ENCODE measurements around the gene RGS11. TPM values are rescaled to one million over a fixed set of nuclear protein-coding genes. Genes with fewer than 3 reads are reported as not detected.

The RGS11 gene
- 12.5 TPM for total RNA-seq
- long read RNA-seq, transcript RGS11-204 (17 exons, 2,390 nt), result major isoform, 6 of 40 reads
- long read RNA-seq, partial matches to known transcripts, result 18 of 40 reads
- long read RNA-seq, other reads (novel, unspliced or antisense), result 13 of 40 reads

DNA sequence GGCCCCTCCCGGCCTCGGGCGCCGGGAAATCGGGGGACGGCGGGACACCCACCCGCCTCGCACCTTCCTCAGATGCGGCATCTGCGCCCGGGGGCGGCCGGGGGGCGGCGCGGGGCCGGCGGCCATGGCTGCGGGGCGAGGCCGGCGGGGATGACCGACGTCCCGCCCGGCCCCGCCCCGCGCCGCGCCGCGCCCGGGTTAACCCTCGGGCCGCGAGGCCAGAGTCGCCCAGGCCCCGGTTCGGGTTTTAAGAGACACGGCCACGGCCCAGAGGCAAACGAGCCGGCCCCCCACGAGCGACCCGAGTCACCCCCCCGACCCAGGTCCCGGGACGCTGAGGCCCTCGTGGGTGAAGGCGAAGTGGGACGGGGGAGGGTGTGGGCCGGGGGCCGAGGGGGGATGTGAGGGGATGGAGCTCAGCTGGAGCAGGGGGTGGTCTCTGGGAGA lies at the start of gene RGS11:
Gene RGS11, minus strand, starts transcription at position 159 of the 447 bp plus-strand sequence. Its CDS starts 33 bp downstream, at position 126.
- intact Hi-C loops (cut with DNase I), result no loop called here
- peak; percentile 55 for ATAC-seq (ENCODE audit: poor library complexity)
- DNase-seq, result no peak

DNA sequence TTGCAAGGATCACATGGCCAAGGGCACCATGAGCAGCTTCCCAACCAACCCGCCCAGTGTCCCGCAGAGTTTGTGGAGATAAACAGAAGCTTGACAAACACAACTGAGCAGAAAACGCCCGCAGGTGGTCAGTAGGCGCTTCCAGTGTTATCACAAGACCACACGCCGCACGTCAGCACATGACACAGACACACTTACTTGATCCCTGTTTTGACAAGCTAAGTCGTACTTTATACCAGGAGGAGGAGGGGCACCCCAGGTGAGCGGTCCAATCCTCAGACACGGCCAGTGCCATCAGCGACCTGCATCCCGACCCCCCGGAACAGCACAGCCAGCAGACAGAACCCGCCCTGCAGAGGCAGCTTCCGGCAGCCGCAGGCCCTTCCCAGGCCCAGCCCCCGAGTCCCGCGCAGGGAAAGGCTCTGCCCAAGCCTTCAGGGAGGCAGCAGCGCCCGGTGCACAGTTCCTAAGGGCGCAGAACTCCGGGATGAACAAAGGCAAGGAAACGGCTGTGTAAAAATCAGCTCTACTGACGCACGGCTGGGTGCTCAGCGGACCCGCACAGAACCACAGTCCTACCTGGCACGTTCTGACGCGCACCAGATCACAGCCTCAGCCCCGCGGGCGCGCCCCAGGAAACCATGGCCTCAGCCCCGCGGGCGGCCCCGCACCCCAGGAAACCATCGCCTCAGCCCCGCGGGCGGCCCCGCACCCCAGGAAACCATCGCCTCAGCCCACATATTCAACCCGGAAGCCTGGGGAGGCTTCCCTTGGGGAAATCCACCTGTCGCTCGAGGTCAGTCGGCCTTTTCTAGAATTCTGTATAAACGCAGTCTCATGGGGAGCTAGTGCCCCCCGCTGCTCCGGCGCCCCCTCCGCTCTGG lies 48.9 kb upstream of the RGS11 start:
- DNase-seq (peak; percentile 53), ATAC-seq (ENCODE audit: poor library complexity) (peak; percentile 10)
- intact Hi-C loops (cut with DNase I), result no loop called here

DNA sequence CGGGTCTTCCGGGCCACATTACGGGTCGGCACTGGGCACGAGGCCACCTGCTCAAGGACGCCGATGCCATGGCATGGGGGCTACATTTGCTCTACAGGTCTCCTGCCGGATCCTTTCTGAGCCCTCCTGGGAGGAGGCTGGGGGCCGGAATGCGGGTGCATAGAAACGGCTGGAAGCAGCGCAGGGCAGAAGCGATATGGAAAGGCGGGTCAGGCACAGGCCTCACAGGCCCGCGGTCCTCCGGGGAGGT lies 48.4 kb upstream of the RGS11 start:
- DNase-seq (no peak), ATAC-seq (ENCODE audit: poor library complexity) (no peak)
- intact Hi-C loops (cut with DNase I), result no loop called here

DNA sequence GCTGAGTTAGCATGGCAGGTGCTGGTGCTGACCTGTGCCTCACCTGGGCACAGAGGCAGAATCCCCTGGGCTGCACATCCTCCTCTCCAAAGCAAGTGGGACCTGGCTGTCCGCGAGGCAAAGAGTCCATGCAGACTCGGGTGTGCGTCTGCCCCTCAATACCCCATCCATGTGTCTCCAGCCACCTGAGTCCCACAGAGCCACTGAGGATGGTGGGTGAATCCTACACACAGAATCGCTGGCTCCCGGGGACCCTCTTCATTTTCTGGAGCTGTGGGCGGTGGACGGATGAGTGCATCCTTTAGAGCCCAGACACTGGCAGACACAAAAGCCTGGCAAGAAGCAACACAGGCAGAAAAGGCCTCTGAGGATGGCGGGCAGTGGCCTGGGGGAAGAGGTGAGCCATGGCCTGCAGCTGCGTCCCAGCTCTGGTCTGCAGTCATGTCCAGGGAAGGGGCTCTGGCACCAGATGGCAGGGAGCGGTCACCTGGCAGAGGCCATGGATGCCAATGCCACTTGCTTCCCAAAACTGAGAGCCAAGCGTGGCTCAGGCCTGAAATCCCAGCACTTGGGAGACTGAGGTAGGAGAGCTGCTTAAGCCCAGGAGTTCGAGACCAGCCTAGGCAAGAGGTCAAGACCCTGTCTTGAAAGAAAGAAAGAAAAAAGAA lies 46.9 kb upstream of the RGS11 start:
- intact Hi-C loops (cut with DNase I), result no loop called here
- no peak for ATAC-seq (ENCODE audit: poor library complexity)
- DNase-seq, result no peak

DNA sequence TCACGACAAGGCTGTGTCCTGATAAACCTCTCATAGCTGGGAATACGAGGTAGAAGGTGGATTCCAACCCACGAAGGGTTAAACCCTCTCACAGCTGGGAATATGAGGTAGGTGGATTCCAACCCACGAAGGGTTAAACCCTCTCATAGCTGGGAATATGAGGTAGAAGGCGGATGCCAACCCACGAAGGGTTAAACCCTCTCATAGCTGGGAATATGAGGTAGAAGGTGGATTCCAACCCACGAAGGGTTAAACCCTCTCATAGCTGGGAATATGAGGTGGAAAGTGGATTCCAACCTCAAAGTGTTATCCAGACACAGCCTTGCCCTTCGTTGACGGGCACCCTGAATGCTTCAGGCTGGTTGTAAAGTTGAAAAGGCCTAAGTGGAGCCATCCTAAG lies 45.8 kb upstream of the RGS11 start:
- ATAC-seq (ENCODE audit: poor library complexity), result no peak
- DNase-seq, result no peak
- intact Hi-C loops (cut with DNase I), result no loop called here

DNA sequence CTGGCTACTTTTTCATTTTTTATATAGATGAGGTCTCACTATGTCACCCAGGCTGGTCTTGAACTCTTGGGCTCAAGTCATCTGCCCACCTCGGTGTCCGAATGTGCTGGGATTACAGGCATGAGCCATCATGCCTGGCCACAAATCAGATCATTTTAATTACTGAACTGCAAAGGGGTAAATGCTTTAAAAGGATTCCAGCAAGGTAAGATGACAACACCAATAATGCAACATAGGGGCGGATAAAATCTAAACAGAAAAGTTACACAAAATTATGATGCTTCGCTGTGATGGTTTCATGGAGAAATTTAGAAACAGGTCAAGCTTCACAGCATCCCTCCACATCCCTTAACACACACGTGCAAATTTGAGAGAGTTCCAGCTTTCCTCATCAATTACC lies 44.5 kb upstream of the RGS11 start:
- no peak for DNase-seq
- intact Hi-C loops (cut with DNase I), result no loop called here
- ATAC-seq (ENCODE audit: poor library complexity), result no peak

DNA sequence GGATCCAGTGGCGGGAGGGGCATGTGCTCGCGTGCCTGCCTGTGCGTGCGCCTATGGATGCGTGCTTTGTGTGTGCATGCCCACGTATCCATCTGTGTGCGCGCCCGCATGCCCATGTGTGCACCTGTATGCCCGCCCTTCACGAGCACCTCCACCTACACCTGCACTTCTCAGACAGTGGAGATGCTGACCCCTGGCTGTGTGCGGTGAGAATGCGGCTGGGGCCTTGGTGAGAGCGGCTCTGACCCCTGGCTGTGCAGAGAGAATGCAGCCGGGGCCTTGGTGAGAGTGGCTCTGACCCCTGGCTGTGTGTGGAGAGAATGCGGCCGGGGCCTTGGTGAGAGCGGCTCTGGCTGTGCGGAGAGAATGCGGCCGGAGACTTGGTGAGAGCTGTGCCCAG lies 42.9 kb upstream of the RGS11 start:
- ATAC-seq (ENCODE audit: poor library complexity), result no peak
- intact Hi-C loops (cut with DNase I), result no loop called here
- DNase-seq, result no peak

DNA sequence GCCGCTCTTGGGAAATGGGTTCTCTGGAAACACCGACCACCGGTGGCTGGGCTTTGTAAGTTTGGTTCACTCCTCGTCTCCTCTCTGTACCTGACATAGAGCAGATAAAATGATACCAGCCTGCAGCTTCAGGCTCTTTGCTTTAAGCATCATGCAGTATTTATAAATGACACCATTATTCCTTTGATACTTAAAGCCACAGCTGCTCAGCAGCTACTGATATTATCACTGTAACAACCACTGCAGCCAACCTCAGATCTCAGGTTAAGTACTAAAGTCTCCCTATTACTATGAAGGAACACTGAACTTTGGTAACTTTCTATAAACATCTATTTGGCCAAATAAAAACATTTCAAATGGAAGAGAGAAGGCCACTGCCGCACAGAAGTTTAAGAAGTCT lies 41.8 kb upstream of the RGS11 start:
- ATAC-seq (ENCODE audit: poor library complexity) (no peak), DNase-seq (no peak)
- intact Hi-C loops (cut with DNase I), result no loop called here

DNA sequence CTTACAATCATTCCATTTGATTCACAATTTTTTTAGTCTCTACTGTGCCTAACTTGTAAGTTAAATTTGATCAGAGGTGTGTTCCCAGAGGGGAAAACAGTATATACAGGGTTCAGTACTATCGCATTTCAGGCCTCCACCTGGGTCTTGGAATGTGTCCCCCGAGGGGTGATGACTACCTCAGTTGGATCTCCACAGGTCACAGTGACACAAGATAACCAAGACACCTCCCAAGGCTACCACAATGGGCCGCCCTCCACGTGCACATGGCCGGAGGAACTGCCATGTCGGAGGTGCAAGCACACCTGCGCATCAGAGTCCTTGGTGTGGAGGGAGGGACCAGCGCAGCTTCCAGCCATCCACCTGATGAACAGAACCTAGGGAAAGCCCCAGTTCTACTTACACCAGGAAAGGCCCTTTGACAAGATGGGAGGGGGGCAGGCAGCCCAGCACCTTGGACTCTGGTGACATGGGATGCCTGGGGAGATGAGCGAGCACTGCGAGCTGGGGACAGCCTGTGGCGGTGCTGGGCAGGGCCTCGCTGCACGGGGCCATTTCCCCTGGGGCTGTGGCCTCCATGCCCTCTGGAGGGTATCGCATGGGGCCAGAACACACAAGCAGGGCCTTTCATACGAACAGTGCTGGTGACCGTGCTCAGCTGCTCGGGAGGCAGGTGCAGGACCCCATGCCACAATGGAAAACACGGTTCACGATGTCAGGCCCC lies 41.2 kb upstream of the RGS11 start:
- intact Hi-C loops (cut with DNase I), result no loop called here
- DNase-seq (no peak), ATAC-seq (ENCODE audit: poor library complexity) (no peak)

DNA sequence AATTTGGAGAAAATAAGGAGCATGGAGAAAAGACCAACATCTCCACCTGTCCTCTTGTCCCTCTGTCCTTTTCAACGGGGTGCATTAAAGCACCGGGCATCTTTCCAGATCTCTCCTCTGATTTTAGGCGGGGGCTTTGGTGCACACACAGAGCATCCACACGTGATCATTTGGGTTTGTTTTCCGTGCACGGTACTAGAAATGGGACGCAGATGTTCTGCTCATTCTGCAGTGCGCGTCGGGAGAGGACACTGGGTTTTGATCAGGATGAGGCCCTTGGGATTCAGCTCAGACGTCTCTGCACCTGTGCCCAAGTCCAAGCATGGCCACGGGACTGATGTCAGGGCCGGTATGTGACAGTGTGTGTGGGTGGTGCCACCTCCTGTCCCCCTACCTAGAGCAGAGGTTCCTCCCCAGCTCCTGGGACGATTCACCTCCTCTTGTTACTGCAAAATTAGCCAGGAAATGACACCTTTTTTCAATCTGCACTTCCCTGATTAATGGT lies 39.1 kb upstream of the RGS11 start:
- ATAC-seq (ENCODE audit: poor library complexity) (no peak), DNase-seq (no peak)
- intact Hi-C loops (cut with DNase I), result no loop called here

DNA sequence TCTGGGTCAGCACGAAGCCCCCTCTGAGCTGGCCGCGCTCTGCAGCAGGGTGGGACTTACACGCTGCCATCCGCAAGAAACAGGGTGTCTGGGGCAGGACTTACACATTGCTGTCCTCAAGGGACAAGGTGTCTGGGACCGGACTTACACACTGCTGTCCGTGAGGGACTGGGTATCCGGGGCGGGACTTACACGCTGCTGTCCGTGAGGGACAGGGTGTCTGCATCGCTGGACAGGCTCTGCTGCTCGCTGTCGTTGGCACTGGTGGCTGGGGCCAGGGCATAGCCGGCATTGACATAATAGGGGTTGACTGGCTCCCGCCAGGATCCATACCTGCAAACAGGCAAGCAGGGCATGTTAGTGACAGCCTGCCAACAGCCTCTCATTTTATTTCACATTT lies 38.6 kb upstream of the RGS11 start:
- no peak for DNase-seq
- intact Hi-C loops (cut with DNase I), result no loop called here
- ATAC-seq (ENCODE audit: poor library complexity), result no peak

DNA sequence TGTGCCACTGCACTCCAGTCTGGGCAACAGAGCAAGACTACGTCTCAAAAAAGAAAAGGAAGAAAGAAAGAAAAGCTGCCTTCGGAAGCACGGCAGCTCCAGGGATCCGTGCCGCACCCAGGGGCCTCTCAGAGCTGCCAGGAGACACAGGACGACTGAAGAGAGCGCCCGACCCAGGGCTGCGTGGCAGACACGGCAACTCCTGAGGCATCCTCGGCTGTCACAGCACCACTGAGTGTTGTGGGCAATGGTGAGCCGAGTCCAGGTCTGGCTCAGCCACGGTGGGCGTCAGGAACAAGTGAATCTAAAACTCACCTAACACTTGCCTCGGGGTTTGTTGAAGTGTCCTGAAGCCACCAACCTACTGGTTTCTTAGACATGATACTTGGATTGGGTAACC lies 36.0 kb upstream of the RGS11 start:
- ATAC-seq (ENCODE audit: poor library complexity) (no peak), DNase-seq (no peak)
- intact Hi-C loops (cut with DNase I), result no loop called here

DNA sequence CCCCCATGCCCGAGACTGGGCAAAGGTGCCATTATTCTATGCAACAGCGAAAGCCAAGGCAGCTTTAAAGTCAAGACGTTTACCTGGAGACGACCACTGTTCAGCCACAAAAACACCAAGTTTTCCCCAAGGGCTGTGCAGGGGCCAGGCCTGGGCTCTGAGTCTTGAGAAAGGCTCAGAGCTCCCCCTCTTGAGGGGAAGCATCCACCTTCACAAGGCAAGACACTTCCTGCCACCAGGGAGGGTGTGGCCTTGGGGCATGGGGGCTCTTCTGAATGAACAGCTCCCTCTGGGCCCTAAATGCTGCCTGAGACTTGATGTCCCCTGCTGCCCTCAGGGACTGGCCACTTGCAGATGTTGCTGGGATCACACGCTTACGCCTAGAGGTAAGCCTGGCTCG lies 33.7 kb upstream of the RGS11 start:
- ATAC-seq (ENCODE audit: poor library complexity) (no peak), DNase-seq (no peak)
- intact Hi-C loops (cut with DNase I), result no loop called here

DNA sequence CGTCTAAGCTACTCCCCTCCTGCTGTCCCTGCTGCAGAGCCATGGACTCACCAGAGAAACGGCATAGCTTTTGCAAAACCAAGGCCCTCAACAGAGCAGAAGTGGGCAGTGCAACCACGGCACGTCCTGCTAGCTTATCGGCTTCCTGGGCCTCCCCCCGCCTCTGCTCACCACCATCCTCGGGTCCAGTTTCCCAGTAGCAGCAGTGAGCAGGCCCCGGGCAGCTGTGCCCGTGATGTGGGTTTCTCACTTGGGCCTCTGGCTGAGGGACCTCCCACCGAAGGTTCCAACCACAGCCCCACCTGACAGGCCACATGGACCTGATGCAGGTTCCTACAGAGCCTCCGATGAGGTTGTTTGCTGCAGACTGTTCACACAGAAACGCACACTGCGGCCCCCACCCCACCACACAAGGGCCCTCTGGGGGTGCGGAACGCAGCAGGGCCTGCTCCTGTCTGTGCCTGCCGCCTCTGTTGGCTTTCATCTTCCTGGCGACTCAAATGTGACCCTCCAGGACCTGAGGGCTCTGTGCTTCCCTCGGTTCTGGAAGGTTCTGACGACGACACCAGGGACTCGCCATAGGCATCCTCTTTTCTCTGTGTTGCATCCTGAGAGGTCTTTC lies 32.1 kb upstream of the RGS11 start:
- DNase-seq (no peak), ATAC-seq (ENCODE audit: poor library complexity) (no peak)
- intact Hi-C loops (cut with DNase I), result no loop called here

DNA sequence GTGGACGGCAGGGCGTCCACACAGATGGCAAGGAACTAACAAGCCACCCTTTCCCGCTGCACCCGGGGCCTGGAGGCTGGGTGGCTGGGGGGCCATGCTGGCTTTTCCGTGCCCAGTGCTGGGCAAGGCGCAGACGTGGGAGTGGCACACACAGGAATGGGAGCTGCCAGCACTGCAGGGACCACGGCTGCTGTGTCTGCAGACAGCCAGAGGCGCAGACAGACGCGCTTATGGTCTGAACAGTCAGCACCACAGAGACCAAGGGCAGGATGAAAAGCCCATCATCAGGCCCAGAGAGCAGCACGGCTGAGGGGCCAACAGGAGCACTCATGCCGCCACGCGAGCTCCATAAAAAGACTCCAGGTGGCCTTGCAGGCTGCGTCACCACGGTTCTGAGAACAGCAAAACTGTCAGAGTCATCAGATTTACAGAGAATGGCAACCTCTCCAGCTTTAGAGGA lies 31.2 kb upstream of the RGS11 start:
- no peak for DNase-seq
- intact Hi-C loops (cut with DNase I), result no loop called here
- ATAC-seq (ENCODE audit: poor library complexity), result no peak

DNA sequence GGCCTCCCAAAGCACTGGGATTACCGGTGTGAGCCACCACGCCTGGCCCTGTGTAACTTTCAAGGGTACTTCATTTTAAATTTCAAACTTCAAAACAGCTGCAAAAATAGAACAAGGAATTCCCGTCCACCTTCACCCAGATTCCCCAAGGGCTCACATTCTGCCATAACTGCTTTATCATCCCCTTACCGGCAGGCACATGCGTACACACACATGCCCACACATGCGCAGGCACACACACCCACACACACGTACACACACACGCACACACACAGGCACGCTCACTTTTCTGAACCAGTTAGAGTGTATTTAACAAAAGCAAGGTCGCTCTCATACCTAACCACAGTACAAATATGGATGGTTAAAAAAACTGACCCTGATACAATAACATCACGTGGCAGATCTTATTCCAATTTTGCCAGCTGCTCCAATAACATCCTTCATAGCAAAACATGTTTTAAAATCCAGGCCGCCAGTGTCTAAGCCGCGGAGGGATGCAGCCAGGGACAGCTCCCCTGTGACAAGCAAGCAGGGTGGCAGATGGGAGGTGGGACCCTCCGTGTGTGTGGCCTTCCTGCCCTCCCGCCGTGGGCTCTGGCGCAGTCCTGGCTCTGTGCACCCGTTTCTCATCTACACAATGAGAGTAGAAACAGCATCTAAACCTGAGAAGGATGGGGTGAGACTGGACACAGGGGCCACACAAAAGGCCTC lies 30.3 kb upstream of the RGS11 start:
- no peak for ATAC-seq (ENCODE audit: poor library complexity)
- intact Hi-C loops (cut with DNase I), result no loop called here

DNA sequence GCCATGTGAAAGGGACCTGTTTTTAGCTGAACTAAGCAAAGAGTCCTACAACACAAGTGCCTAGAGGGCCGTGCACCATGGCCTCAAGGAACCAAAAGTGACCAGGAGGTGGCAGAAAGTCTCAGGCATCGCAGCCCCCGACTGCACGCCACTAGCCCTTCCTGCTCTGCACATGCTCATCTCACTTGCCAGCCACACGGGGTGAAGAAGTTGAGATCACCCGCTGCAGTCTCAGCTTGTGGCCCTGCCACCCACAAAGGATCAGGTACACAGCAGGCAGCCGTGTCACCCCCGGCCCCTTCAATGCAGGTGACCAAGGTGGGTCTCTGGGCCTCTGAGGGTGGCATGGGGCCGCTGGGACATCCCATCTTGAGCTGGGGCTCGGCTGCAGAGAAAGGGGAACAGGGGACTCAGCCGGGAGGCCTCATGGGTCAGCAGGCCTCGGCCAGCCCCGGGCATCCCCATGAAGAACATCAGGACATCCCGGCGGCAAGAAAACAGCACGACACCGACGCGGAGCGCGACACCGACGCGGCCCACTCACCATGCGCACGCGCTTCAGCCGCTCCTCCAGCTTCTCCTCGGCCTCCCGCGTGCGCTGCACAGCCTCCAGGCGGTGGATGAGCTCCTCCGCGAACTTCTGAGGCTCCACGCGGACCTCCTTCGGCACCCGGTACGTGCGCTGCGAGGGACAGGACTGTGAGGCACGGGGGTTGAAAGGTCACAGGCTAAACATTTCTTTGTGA lies 28.2 kb upstream of the RGS11 start:
- no peak for DNase-seq
- no peak for ATAC-seq (ENCODE audit: poor library complexity)
- intact Hi-C loops (cut with DNase I), result no loop called here

More for the DNA sequence above, 30.3 kb upstream of the RGS11 start:
- DNase-seq, result no peak

DNA sequence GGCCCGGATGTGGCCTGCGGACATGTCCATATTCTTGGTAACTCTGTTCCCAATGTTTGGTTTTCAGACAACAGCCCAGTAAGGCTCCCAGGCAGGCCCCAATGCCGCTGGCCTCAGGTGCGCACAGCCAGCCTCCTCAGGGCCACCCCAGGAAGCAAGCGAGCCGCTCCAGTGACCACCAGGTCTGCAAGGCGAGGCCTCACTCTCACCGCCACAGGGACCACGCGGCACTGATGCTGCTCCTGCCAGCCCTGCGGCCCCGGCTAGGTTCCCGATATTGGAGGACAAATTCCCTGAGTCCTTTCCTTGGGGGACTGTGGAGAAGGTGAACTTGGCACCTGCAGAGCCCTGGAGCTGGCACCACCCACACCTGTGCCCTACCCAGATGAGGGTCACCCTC lies 26.2 kb upstream of the RGS11 start:
- no peak for DNase-seq
- no peak for ATAC-seq (ENCODE audit: poor library complexity)
- intact Hi-C loops (cut with DNase I), result no loop called here

Measured in Right ventricle myocardium superior (tissue), 1 donor.